GM23338 (cell line): ENCODE measurements around the gene CEACAM18. TPM values are rescaled to one million over a fixed set of nuclear protein-coding genes. Genes with fewer than 3 reads are reported as not detected.

Experiments
- ATAC-seq: fragments of 200-7000 bp; cut with Tn5 transposase; 3 replicates; pipeline ENCODE4 v1.9.1; 2020
- DNase-seq: peaks from one replicate; pipeline ENCODE4 v3.0.0-alpha.2; 2015; ENCODE audit warnings: low spot score
- H2AFZ ChIP-seq: fragments of 200-600 bp; sonication (generic); 2 replicates; pipeline ENCODE4 v1.8.0; 2016; ENCODE audit warnings: antibody characterized with exemption, mild to moderate bottlenecking, moderate library complexity
- H3F3A ChIP-seq: fragments of 200-600 bp; sonication (generic); replicated peaks from 2 replicates; pipeline ENCODE4 v1.8.0; 2017; ENCODE audit warnings: antibody characterized with exemption, mixed run types, low read depth
- H3K27ac ChIP-seq: fragments of 200-600 bp; sonication (generic); 2 replicates; pipeline ENCODE4 v1.6.1; 2016; ENCODE audit warnings: low read depth
- H3K27me3 ChIP-seq: fragments of 200-600 bp; sonication (generic); 2 replicates; pipeline ENCODE4 v1.8.0; 2016; ENCODE audit warnings: mild to moderate bottlenecking, mixed run types, moderate library complexity; ENCODE audit not compliant: insufficient read depth
- H3K36me3 ChIP-seq: fragments of 200-600 bp; sonication (generic); 2 replicates; pipeline ENCODE4 v1.8.0; 2016; ENCODE audit warnings: mild to moderate bottlenecking; ENCODE audit not compliant: insufficient read depth
- H3K4me1 ChIP-seq: fragments of 200-600 bp; sonication (generic); 2 replicates; pipeline ENCODE4 v1.8.0; 2016; ENCODE audit warnings: mild to moderate bottlenecking, moderate library complexity; ENCODE audit not compliant: insufficient read depth
- H3K4me2 ChIP-seq: fragments of 200-600 bp; sonication (generic); 2 replicates; pipeline ENCODE4 v1.7.1; 2017; ENCODE audit warnings: mixed run types
- H3K4me3 ChIP-seq: fragments of 200-600 bp; sonication (generic); 2 replicates; pipeline ENCODE4 v1.6.1; 2016; ENCODE audit warnings: mixed run types
- H3K79me2 ChIP-seq: fragments of 200-600 bp; sonication (generic); replicated peaks from 2 replicates; pipeline ENCODE4 v1.8.0; 2017; ENCODE audit warnings: mild to moderate bottlenecking; ENCODE audit not compliant: insufficient read depth
- H3K9me2 ChIP-seq: fragments of 200-600 bp; sonication (generic); 2 replicates; pipeline ENCODE4 v1.8.0; 2017; ENCODE audit not compliant: insufficient read depth
- H4K20me1 ChIP-seq: fragments of 200-600 bp; sonication (generic); replicated peaks from 2 replicates; pipeline ENCODE4 v1.8.0; 2017; ENCODE audit warnings: mild to moderate bottlenecking; ENCODE audit not compliant: insufficient read depth
- H3K27ac Mint-ChIP-seq: 2 replicates; pipeline ENCODE4 v1.8.0; 2020; ENCODE audit warnings: inconsistent platforms, mild to moderate bottlenecking, moderate library complexity, mixed read lengths
- H3K27me3 Mint-ChIP-seq: 3 replicates; pipeline ENCODE4 v1.8.0; 2022; ENCODE audit warnings: low read depth, mild to moderate bottlenecking, moderate library complexity, mixed read lengths, inconsistent platforms; ENCODE audit not compliant: insufficient read depth, poor library complexity
- H3K36me3 Mint-ChIP-seq: 3 replicates; pipeline ENCODE4 v1.8.0; 2021; ENCODE audit warnings: low read depth, mild to moderate bottlenecking, inconsistent platforms, moderate library complexity, mixed read lengths
- H3K4me1 Mint-ChIP-seq: 3 replicates; pipeline ENCODE4 v1.8.0; 2020; ENCODE audit warnings: mild to moderate bottlenecking, inconsistent platforms, mixed read lengths
- H3K4me3 Mint-ChIP-seq: 3 replicates; pipeline ENCODE4 v1.8.0; 2021; ENCODE audit warnings: moderate library complexity, mild to moderate bottlenecking, inconsistent platforms, mixed read lengths
- H3K9me3 Mint-ChIP-seq: 3 replicates; pipeline ENCODE4 v1.8.0; 2020; ENCODE audit warnings: moderate library complexity, mild to moderate bottlenecking, inconsistent platforms, mixed read lengths
- CREB1 ChIP-seq: fragments of 250-450 bp; sonication (Bioruptor Pico); IDR thresholded peaks from 2 replicates; pipeline ENCODE4 v1.5.0; 2020; ENCODE audit warnings: low read depth, mild to moderate bottlenecking, moderate library complexity
- EZH2 ChIP-seq: fragments of 200-600 bp; sonication (generic); IDR thresholded peaks from one replicate; pipeline ENCODE4 v1.8.0; 2017; ENCODE audit warnings: antibody characterized with exemption, mild to moderate bottlenecking, low read depth; ENCODE audit not compliant: unreplicated experiment
- EZH2phosphoT487 ChIP-seq: fragments of 200-600 bp; sonication (generic); IDR thresholded peaks from one replicate; pipeline ENCODE4 v1.8.1; 2018; ENCODE audit warnings: antibody characterized with exemption; ENCODE audit not compliant: unreplicated experiment
- JUNB ChIP-seq: IDR thresholded peaks from one replicate; pipeline ENCODE4 v1.6.1; 2016; ENCODE audit warnings: antibody characterized with exemption; ENCODE audit not compliant: unreplicated experiment
- NANOG ChIP-seq: IDR thresholded peaks from 2 replicates; pipeline ENCODE4 v1.6.1; 2016; ENCODE audit warnings: antibody characterized with exemption, borderline replicate concordance
- POLR2AphosphoS5 ChIP-seq: IDR thresholded peaks from 2 replicates; pipeline ENCODE4 v1.6.1; 2016; ENCODE audit warnings: antibody characterized with exemption, low read depth
- STAT1 ChIP-seq: IDR thresholded peaks from one replicate; pipeline ENCODE4 v1.6.1; 2016; ENCODE audit warnings: antibody characterized with exemption; ENCODE audit not compliant: unreplicated experiment
- ZNF114 ChIP-seq: fragments of 250-450 bp; sonication (Bioruptor Pico); IDR thresholded peaks from 2 replicates; pipeline ENCODE4 v1.5.0; 2020; ENCODE audit warnings: mild to moderate bottlenecking, moderate library complexity
- ZNF331 ChIP-seq: fragments of 250-450 bp; sonication (Bioruptor Pico); IDR thresholded peaks from 2 replicates; pipeline ENCODE4 v1.5.0; 2020; ENCODE audit warnings: low read depth, mild to moderate bottlenecking, moderate library complexity
- polyA plus RNA-seq: library from polyadenylated mRNA; unstranded; fragments of >200 nt; fragmentation: Nextera tagmentation; extraction: Ambion mirVana; gene quantifications from 2 replicates; pipeline ENCODE4 v1.2.1, GENCODE V29; 2016
- total RNA-seq: library from RNA; depleted of rRNA; stranded (reverse); fragments of >200 nt; shearing (Covaris generic); gene quantifications from 2 replicates; pipeline ENCODE4 v1.2.3, GENCODE V29; 2014
- TF ChIP-seq, protein P1 (sequence below): fragments of 250-450 bp; sonication (Bioruptor Pico); IDR thresholded peaks from 2 replicates; pipeline ENCODE4 v1.5.0; 2020; ENCODE audit warnings: mild to moderate bottlenecking, moderate library complexity
- TF ChIP-seq, protein P2 (sequence below), 2 experiments: fragments of 200-600 bp in 1 of 2; sonication (generic) in 1 of 2; conservative IDR thresholded peaks; 2 replicates each; pipeline versions ENCODE4 v1.5.1 to v1.6.1; 2016 to 2017; ENCODE audit warnings: antibody characterized with exemption in 2 of 2, low read depth in 2 of 2, mild to moderate bottlenecking in 2 of 2, moderate library complexity in 1 of 2
- TF ChIP-seq, protein P3 (sequence below): IDR thresholded peaks from one replicate; pipeline ENCODE4 v1.6.1; 2018; ENCODE audit warnings: antibody characterized with exemption; ENCODE audit not compliant: unreplicated experiment
- TF ChIP-seq, protein P4 (sequence below): IDR thresholded peaks from 2 replicates; pipeline ENCODE4 v1.6.1; 2016; ENCODE audit warnings: antibody characterized with exemption

Gene CEACAM18
- total and polyA plus RNA-seq, 2 experiments from 2014 or later = not detected

DNA sequence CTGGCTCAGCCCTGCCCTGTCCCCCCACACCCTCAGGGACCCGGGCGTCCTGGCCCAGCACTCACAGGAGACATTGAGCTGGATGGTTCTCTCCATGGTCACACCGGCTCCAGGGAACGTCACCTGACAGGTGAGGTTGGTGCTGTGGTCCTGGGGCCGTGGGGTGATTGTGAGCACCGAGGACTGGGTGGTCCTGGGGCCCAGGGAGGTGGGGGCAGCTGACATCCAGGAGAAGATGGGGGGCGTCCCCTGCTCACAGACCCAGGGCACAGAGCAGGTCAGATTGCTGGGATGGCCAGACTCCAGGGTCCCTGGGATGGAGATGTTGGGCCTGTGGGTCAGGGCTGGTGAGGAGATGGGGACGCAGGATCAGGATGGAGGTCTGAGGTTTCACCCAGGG is 52.3 kb downstream of the CEACAM18 start:
- no peak overlapping the region for H3K4me2 ChIP-seq
- H3K36me3 Mint-ChIP-seq = peaks cover 12% of the 10 kb centered on the region
- no peak overlapping the region for H3K4me3 Mint-ChIP-seq
- no peaks in the 10 kb centered on the region for H3K36me3 ChIP-seq
- H3K9me3 Mint-ChIP-seq = peaks cover 88% of the 10 kb centered on the region
- H3K79me2 ChIP-seq = no peaks in the 10 kb centered on the region
- no peaks in the 10 kb centered on the region; the same call in 1 of the 2 replicates for H3K4me1 ChIP-seq
- DNase-seq = no peak
- no peaks in the 10 kb centered on the region for H3K4me1 Mint-ChIP-seq
- no peaks in the 10 kb centered on the region for H3K27me3 ChIP-seq
- no peak for TF ChIP-seq JUNB
- TF ChIP-seq NANOG = no peak
- no peak for TF ChIP-seq ZNF114 (CRISPR knock-in tag)
- TF ChIP-seq, protein P1, sequence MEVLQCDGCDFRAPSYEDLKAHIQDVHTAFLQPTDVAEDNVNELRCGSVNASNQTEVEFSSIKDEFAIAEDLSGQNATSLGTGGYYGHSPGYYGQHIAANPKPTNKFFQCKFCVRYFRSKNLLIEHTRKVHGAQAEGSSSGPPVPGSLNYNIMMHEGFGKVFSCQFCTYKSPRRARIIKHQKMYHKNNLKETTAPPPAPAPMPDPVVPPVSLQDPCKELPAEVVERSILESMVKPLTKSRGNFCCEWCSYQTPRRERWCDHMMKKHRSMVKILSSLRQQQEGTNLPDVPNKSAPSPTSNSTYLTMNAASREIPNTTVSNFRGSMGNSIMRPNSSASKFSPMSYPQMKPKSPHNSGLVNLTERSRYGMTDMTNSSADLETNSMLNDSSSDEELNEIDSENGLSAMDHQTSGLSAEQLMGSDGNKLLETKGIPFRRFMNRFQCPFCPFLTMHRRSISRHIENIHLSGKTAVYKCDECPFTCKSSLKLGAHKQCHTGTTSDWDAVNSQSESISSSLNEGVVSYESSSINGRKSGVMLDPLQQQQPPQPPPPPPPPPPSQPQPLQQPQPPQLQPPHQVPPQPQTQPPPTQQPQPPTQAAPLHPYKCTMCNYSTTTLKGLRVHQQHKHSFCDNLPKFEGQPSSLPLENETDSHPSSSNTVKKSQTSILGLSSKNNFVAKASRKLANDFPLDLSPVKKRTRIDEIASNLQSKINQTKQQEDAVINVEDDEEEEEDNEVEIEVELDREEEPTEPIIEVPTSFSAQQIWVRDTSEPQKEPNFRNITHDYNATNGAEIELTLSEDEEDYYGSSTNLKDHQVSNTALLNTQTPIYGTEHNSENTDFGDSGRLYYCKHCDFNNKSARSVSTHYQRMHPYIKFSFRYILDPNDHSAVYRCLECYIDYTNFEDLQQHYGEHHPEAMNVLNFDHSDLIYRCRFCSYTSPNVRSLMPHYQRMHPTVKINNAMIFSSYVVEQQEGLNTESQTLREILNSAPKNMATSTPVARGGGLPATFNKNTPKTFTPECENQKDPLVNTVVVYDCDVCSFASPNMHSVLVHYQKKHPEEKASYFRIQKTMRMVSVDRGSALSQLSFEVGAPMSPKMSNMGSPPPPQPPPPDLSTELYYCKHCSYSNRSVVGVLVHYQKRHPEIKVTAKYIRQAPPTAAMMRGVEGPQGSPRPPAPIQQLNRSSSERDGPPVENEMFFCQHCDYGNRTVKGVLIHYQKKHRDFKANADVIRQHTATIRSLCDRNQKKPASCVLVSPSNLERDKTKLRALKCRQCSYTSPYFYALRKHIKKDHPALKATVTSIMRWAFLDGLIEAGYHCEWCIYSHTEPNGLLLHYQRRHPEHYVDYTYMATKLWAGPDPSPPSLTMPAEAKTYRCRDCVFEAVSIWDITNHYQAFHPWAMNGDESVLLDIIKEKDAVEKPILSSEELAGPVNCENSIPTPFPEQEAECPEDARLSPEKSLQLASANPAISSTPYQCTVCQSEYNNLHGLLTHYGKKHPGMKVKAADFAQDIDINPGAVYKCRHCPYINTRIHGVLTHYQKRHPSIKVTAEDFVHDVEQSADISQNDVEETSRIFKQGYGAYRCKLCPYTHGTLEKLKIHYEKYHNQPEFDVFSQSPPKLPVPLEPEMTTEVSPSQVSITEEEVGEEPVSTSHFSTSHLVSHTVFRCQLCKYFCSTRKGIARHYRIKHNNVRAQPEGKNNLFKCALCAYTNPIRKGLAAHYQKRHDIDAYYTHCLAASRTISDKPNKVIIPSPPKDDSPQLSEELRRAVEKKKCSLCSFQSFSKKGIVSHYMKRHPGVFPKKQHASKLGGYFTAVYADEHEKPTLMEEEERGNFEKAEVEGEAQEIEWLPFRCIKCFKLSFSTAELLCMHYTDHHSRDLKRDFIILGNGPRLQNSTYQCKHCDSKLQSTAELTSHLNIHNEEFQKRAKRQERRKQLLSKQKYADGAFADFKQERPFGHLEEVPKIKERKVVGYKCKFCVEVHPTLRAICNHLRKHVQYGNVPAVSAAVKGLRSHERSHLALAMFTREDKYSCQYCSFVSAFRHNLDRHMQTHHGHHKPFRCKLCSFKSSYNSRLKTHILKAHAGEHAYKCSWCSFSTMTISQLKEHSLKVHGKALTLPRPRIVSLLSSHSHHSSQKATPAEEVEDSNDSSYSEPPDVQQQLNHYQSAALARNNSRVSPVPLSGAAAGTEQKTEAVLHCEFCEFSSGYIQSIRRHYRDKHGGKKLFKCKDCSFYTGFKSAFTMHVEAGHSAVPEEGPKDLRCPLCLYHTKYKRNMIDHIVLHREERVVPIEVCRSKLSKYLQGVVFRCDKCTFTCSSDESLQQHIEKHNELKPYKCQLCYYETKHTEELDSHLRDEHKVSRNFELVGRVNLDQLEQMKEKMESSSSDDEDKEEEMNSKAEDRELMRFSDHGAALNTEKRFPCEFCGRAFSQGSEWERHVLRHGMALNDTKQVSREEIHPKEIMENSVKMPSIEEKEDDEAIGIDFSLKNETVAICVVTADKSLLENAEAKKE = no peak
- TF ChIP-seq, protein P2, sequence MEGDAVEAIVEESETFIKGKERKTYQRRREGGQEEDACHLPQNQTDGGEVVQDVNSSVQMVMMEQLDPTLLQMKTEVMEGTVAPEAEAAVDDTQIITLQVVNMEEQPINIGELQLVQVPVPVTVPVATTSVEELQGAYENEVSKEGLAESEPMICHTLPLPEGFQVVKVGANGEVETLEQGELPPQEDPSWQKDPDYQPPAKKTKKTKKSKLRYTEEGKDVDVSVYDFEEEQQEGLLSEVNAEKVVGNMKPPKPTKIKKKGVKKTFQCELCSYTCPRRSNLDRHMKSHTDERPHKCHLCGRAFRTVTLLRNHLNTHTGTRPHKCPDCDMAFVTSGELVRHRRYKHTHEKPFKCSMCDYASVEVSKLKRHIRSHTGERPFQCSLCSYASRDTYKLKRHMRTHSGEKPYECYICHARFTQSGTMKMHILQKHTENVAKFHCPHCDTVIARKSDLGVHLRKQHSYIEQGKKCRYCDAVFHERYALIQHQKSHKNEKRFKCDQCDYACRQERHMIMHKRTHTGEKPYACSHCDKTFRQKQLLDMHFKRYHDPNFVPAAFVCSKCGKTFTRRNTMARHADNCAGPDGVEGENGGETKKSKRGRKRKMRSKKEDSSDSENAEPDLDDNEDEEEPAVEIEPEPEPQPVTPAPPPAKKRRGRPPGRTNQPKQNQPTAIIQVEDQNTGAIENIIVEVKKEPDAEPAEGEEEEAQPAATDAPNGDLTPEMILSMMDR (conservative IDR thresholded peaks at IDR 0.05; ENCODE audit: low read depth in 2 of 2) = no peak
- TF ChIP-seq EZH2phosphoT487 = no peak
- no peak for TF ChIP-seq STAT1
- no peak for TF ChIP-seq ZNF331 (CRISPR knock-in tag)
- TF ChIP-seq EZH2 = no peak
- TF ChIP-seq, protein P3, sequence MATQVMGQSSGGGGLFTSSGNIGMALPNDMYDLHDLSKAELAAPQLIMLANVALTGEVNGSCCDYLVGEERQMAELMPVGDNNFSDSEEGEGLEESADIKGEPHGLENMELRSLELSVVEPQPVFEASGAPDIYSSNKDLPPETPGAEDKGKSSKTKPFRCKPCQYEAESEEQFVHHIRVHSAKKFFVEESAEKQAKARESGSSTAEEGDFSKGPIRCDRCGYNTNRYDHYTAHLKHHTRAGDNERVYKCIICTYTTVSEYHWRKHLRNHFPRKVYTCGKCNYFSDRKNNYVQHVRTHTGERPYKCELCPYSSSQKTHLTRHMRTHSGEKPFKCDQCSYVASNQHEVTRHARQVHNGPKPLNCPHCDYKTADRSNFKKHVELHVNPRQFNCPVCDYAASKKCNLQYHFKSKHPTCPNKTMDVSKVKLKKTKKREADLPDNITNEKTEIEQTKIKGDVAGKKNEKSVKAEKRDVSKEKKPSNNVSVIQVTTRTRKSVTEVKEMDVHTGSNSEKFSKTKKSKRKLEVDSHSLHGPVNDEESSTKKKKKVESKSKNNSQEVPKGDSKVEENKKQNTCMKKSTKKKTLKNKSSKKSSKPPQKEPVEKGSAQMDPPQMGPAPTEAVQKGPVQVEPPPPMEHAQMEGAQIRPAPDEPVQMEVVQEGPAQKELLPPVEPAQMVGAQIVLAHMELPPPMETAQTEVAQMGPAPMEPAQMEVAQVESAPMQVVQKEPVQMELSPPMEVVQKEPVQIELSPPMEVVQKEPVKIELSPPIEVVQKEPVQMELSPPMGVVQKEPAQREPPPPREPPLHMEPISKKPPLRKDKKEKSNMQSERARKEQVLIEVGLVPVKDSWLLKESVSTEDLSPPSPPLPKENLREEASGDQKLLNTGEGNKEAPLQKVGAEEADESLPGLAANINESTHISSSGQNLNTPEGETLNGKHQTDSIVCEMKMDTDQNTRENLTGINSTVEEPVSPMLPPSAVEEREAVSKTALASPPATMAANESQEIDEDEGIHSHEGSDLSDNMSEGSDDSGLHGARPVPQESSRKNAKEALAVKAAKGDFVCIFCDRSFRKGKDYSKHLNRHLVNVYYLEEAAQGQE = no peak
- TF ChIP-seq, protein P4, sequence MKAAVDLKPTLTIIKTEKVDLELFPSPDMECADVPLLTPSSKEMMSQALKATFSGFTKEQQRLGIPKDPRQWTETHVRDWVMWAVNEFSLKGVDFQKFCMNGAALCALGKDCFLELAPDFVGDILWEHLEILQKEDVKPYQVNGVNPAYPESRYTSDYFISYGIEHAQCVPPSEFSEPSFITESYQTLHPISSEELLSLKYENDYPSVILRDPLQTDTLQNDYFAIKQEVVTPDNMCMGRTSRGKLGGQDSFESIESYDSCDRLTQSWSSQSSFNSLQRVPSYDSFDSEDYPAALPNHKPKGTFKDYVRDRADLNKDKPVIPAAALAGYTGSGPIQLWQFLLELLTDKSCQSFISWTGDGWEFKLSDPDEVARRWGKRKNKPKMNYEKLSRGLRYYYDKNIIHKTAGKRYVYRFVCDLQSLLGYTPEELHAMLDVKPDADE = no peak
- no peak for TF ChIP-seq CREB1 (CRISPR knock-in tag)
- no peak for TF ChIP-seq POLR2AphosphoS5
- no peak overlapping the region for H3K27ac Mint-ChIP-seq
- H3K4me3 ChIP-seq = no peak overlapping the region
- H3F3A ChIP-seq = no peaks in the 10 kb centered on the region
- H3K9me2 ChIP-seq = no peaks in the 10 kb centered on the region
- H3K27me3 Mint-ChIP-seq = no peaks in the 10 kb centered on the region
- no peak overlapping the region for H2AFZ ChIP-seq
- no peak overlapping the region for H3K27ac ChIP-seq
- no peak for ATAC-seq
- no peaks in the 10 kb centered on the region for H4K20me1 ChIP-seq
